GM21423 (cell line): ENCODE results near the gene NXNL2.

Experiments
- ATAC-seq: cut with Tn5 transposase; IDR thresholded peaks from one replicate; pipeline ENCODE4 v1.9.1; 2021; ENCODE audit warnings: mild to moderate bottlenecking, moderate library complexity; ENCODE audit not compliant: unreplicated experiment

NXNL2 gene

GRCh38 chr9:88531920-88532698, 2.9 kb upstream of the NXNL2 start:
- no peak for ATAC-seq

GRCh38 chr9:88533951-88534455, 975 bp upstream of the NXNL2 start:
- ATAC-seq = no peak

GRCh38 chr9:88535226-88536022, 446 bp downstream of the NXNL2 start:
- ATAC-seq = no peak

- no peak for ATAC-seq
Observed at GRCh38 chr9:88536023-88536324, 996 bp downstream of the NXNL2 start.

GRCh38 chr9:88536951-88537760, 2.2 kb downstream of the NXNL2 start:
- no peak for ATAC-seq

- ATAC-seq = peak; percentile 47
Observed at GRCh38 chr9:88537761-88538091, 2.7 kb downstream of the NXNL2 start.

GRCh38 chr9:88538311-88539085, 3.5 kb downstream of the NXNL2 start:
- ATAC-seq = no peak

- no peak for ATAC-seq
Observed at GRCh38 chr9:88539246-88539645, 4.3 kb downstream of the NXNL2 start.

- ATAC-seq = no peak
Observed at GRCh38 chr9:88540251-88540763, 5.3 kb downstream of the NXNL2 start.

- ATAC-seq = no peak
Observed at GRCh38 chr9:88544245-88544644, 9.3 kb downstream of the NXNL2 start.

GRCh38 chr9:88551546-88552137, 16.7 kb downstream of the NXNL2 start:
- ATAC-seq = no peak

GRCh38 chr9:88553350-88553749, 18.4 kb downstream of the NXNL2 start:
- ATAC-seq = no peak

GRCh38 chr9:88555268-88555980, 20.4 kb downstream of the NXNL2 start:
- no peak for ATAC-seq

GRCh38 chr9:88559661-88560060, 24.7 kb downstream of the NXNL2 start:
- ATAC-seq = no peak

- peak; percentile 73 for ATAC-seq
Observed at GRCh38 chr9:88567870-88568269, 32.9 kb downstream of the NXNL2 start.

- ATAC-seq = no peak
Observed at GRCh38 chr9:88571419-88571818, 36.4 kb downstream of the NXNL2 start.

- no peak for ATAC-seq
Observed at GRCh38 chr9:88572684-88573083, 37.7 kb downstream of the NXNL2 start.

GRCh38 chr9:88574953-88575352, 40.0 kb downstream of the NXNL2 start:
- ATAC-seq = no peak
